GM19452 (cell line): Measurements from ENCODE around the gene PTPRT.

ENCODE experiments used
- ATAC-seq: cut with Tn5 transposase; IDR thresholded peaks from one replicate; pipeline ENCODE4 v1.9.1; 2021; ENCODE audit not compliant: unreplicated experiment

PTPRT gene

DNA sequence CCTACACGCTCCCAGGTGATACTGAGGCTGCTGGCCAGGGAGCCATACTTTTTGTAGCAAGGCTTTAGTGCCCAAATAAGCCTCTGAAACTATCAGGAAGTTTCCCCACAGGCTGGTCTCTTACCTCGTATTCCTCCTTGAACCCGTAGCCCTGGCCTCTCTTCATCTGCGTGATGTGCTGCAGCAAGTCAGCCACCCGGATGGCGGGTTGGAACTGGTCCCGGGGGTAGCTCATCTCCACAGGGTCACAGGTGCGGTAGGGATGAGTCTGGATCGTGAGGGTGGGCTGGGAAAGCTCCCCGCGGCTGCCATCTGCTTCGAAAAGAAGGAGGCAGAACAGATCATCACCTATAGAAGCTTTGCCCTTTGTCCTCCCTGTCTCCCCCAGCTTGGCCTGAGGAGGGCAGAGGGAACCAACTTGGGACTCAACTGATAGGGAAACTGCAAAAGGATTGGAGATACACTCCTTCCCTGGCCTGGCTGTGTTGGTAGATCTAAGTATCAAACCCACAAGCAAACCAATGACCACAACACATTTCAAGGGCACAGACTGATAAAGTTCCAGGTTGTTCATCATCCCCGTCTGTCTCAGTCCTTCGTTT, 1028.4 kb downstream of the PTPRT start:
- no peak for ATAC-seq

DNA sequence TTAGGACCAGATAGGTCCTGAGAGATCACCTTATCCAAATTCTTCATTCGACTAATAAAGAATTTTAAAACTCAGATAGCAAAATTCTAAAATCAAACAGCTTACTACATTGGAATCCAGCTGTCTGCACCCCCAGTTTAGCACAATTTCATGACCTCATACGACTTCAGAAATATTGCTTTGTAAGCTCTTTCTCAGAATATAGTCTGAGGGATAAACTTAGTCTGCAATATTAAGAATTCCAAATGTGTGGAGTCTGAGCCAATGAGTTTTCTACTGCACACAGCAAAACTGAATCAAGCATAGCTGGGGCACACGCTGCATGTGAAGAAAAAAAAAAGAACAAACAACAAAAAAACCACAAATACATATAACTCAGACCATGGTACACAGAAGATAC, 1029.9 kb downstream of the PTPRT start:
- no peak for ATAC-seq

DNA sequence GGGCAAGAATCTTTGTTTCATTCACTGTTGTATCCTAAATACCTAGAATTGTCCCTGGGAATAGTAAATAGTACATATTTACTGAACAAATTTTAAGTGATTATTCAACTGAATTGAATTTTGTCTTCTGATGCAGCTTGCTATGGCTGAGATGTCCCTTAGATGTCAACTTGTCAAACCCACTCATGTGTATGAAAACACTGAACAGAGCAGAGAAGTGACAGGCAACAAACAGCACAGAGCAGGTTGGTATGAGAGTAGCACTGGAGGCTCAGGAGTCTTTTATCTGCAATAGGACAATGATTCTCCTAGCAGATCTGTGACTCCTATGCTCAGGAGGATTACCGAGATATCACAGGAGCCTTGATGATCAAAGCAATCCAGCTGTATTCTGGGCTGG, 1031.4 kb downstream of the PTPRT start:
- ATAC-seq = no peak

DNA sequence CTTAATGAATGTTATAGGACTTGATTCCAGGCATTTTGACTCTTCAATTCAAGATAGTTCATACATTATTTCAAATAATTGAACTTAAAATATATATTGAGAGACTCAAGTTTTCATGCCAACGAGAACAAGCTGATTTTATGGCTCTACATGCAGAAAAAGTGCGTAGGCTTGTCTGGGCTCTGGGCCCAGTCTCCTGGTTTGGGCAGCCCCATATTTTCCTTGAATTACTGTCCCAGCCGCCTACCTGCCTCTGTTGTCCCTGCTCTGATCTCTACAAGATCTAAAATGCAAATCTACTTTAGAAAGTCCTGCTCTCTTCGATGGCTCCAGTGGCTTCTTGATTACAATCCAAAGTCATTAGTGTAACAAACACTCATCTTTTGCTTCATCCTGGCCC, 1034.1 kb downstream of the PTPRT start:
- ATAC-seq = no peak

DNA sequence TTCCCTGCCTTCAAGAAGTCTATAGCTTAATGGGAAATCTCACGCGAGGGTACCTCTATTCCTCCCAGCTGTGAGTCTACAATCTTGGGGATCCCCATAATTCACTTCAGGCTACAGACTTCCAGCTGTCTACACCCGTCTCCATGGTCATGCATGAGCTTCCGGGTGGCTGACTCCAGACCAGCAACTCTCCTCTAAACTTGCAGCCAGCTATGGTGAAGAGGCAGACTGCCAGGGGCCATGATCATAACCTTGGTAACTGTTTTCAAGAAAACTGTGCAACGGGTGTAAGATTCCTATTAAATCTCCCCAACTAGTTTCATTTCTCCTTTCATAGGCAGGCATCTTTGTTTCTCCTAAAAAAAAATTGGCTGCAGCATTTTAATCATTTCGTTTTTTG, 1037.1 kb downstream of the PTPRT start:
- no peak for ATAC-seq

DNA sequence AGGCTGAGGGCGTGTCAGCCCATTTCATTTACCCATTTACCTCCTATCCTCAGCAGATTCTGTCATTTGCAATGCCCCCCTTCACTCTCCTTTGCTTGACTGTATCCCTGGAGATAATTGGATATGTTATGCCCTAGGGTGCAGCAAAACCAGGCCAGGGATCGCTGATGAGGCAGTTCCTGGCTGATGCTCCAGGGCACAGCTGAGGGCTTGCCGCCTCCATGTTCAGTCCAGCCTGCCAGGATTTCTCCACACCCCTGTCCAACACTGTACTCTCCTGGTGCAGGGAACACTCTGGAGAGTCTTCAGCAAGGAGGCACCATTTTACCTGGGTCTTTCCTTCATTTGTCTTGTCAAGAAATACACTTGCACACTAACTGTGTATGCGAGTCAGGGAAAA, 1039.5 kb downstream of the PTPRT start:
- no peak for ATAC-seq

DNA sequence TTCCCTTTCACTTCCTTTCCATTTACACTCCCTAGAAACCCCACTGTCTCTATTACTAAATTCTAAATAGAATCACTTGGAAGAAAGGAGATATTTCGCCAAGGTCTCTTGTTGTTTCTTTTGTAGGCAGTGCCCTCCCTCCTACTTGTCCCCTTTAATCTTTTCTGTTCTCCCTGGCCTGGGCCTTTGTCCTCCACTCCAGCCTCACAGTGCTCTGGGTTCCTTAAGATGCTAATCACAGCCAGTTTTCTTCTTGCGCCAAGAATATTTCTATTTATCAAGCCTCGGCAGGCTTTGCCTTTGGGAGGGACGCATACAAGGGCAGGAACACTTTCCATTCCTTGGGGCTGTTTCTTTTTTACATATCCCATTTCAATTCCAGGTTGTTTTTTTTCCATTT, 1051.0 kb downstream of the PTPRT start:
- ATAC-seq = no peak

DNA sequence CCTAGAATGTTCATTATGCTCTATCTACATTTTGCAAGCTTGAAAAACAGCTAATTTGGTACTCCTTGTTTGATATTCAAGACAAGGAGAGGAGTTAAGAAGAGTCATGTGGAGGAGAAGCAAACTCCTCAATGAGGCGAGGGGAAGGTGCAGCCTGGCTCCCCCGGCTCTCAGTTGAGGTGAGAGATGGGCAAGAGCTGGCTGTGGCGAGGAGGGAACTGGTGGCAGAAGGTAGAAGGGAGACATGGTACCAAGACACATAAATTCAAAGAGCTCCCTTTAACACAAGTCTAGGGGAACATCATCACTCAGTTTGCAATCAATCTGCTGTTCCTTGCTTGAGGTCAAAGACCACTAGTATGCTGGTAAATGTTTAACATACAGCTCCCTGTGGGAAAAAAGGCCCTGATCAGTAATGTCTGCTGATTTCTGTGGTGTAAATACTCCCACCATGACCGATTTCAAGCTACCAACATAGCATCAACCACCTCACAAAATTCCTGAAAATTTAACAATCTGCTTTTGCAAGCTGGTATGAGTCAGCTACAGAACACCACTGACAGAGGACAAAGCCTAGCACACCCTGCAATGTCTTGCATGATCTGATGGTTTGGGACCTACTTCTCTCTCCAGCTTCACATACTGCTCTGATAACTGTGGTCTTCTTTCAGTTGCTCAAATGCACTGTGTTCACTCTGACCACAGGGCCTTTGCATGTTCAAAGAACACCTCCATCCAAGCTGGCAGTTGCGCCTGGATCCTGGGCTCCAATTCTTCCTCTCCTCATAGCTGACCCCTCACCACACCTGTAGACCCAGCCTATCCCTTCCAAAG, 1055.2 kb downstream of the PTPRT start:
- no peak for ATAC-seq

DNA sequence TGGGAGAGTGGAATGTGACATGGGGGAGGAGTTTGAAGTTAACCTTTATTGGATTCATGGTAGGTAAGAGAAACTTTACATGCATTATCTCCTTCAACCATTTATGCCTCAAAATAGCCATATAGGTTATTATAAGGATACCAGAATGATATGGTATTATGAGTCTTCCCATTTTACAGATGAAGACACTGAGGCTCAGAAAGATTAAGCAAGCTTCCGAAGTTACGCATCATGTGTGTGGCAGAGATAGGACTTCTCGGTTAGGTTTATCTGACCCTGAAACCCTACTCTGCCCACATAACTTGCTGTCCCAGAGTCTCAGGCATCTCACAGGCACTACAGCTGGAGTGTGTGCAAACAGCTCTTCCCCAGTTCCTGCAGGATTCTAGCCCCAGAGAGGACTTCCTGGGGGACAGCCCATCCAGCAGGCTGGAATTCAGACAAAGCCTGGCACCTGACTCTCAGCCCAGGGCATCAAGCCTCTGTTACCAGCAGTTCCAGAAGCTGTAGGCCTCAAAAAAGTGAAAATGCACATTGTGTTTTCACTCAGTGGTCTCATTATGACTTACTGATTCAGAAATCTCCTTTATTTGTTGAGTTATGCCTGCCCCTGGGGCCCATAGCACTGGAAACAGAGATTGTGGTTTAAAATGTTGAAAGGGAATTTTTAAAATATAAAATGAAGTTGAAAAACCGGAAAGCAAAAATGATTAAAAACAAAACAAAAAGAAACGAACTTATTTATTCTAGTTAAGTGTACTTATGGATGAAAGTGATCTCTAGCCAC, 1058.7 kb downstream of the PTPRT start:
- no peak for ATAC-seq

DNA sequence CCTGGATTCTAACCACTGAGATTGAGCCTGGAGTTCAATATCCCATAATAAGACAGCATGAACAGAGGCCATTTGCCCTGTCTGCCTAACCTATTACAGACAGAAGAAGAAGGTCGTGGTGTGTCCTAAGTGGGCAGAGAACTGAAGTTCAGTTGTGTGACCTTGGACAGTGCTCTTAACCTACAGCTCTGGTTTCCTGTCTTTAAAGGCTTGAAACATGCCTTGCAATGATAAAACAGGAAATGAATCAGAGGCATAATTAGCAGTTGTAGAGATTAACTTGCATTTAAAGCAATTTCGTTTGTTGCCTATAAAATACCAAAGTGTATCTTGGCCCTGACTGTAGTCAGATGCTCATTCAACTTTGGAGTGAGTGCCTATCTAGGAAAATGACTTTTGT, 1064.3 kb downstream of the PTPRT start:
- no peak for ATAC-seq

DNA sequence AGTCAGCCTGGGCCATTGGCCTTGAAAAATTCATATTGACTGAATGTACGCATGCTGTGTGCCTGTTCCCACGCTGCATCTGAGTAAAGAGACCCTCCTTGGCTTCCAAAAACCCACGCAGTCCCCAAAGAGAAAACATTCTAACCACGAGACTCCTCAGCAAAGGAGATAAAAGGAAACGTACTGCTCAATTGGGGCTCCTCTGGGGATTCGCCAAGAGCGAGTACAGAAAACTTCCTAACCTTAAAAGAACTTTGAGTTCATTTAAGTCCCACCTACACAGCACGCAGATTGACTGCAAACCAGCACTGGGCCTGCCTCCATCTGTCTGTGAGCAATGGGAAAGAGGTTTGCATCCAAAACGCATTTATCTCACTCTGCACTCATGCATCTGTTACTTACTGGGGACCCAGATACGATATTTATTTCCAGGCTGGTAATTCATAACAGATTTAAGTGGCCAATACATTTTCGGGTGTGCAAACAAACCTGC, 1065.7 kb downstream of the PTPRT start:
- no peak for ATAC-seq

DNA sequence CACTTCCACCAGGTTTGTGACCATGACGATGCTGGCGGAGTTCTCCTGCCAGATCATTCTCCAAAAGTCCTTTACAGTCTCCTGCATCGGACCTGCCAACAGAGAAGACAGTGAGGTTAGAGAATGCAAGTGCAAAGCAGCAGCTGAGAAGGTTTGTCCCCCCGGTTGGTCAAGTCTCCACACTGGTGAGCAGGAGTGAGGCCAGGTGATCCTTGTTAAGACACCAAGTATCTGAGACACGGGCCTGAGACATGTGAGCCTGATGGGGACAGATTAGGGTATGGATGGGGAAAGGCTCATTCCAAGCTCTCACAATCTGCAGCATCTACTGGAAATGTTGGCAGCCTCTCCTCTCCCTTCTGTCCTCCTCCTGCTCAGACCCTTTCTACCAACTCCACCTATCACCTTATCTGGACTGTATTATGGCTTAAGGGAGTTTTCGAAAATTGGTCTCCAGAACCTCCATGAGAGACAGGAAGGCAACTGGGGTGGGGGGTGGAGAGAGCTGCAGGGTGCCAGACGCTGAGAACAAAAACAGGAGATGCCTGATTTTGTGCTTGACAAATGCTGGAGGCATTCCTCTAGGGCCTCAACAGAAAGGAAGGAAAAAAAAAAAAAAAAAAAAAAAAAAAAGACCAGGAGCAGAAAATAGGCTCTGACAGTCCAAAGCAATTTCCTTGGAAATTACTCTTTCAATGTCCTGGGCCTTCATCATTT, 1071.1 kb downstream of the PTPRT start:
- ATAC-seq = no peak

DNA sequence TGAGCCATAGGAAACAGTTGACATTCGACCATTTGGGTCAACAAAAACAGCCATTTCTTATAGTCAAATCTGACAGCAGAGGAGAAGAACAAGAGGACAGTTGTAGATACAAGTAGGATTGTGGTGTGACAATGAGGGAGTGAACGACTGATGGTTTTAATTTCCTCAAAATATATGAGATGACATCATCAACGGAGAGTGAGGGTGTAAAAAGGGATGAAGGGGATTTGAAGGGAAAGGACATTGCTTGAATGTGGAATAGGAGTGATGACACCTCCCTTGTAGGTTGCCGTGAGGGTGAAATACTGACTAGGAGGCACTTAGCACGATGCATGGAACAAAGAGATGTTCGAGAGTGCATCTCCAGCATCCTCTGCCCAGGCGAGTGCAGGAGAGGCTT, 1071.7 kb downstream of the PTPRT start:
- ATAC-seq = no peak

DNA sequence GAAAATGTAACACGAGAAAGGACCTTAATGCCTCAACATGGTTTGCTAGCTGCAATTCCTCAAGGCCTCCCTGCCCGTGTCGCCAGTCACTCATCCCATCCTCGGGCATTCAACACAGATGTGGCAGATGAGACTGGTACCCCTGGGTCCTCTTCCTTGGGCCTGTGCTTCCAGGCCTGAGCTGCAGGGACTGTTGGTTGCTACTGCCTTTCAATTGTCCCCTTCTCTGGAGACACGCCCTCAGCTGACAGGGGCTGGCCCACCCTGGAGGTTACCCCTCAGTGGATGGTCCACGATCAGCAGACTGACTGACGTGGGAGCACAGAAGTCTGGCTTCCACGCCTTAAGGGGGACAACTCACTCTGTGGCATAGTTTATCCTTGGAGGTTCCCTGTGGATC, 1076.5 kb downstream of the PTPRT start:
- no peak for ATAC-seq

DNA sequence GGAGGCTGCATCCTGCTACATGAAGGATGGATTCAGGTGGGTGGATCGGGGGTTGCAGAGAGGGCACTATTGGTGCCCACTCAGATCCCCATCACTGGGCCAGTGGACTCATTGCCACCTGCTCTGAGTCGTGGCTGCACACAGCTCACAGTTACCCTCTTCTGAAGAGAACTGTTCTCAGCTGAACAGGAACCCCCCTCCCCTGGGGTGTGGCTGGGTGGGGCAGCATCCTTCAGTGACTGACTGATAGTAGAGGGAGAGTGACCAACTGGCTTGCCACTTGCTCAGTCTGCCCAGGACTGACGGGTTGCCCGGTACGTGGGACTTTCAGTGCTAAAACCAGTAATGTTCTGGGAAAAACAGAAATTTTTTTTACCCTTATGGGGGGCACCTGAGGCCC, 1077.5 kb downstream of the PTPRT start:
- no peak for ATAC-seq

DNA sequence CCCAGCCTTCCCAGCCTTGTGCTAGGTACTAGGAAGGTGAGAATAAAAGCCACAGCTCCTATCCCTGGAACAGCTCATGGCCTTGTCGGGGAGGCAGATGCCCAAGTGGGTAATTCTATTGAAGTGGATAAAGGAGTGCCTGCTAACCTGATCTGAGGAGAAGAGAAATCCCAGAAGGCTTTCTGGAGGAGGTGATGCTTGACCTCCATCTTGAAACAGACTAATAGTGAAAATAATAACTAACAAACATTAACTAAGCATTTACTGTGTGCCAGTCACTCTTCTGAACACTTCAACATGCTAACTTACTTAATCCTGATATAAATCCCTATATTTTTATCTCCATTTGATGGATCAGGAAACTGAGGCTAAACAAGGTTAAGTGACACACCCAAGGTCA, 1078.4 kb downstream of the PTPRT start:
- no peak for ATAC-seq

DNA sequence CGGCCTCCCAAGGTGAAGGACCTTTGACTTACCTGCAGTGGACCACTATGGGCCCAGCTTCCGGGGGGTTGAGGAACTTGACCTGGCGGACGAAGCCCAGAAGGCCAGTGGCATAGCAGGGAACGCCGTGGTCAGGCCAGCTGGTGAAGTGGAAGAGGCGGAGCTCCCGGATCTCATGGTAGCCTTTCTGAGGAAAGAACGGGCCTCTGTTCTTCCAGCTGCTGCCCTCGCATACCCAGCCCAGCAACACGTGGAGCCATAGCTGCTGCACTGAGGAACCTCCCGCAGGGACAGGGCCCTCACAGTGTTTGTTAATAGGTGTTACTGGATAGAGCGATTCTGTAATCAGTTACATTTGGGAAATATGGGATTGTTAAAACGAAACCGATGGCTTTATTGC, 1079.4 kb downstream of the PTPRT start:
- no peak for ATAC-seq

DNA sequence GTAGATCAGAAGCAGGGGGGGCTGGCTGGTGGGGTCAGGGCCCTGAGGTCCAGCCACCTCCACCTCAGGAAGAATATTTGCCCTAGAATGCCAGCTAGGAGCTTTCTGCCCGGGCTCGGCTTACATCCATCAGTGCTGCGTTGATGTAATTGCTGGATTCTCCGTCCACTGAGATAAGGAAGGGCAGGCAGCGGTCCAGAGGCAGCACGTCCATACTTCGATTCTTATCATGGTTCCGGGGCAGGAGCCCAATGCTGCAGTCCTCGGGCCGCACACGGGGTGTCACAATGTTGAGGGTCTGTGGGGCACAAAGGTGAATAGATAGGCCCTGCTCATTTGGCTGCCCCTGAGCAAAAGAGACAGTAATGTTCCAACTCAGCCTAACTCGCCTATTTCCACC, 1087.7 kb downstream of the PTPRT start:
- no peak for ATAC-seq

DNA sequence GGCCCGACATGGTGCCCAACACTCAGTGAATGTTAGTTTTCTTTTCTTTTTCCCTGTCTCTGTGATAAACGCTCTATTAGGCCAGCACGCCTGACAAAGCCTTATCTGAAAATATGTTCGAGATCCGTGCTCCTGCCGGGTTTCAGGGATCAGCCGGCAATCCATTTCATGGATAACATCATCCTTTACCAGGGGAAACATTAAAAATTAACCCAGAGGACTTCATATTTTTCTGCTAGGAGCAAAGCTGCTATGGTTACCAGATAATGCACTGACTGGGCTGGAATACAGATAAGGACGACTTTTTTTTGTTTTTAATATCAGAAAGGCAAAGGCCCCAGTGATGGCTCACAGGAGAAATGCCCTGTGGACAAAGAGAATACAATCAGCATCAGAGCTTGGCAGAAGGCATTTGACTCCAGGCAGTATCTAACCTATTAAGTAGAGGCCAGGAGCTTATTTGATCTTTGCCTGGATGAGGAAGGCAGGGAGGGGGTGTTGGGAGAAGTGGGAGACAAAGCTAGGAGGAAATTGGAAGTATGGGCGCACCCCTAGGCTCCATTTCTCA, 1089.5 kb downstream of the PTPRT start:
- no peak for ATAC-seq

DNA sequence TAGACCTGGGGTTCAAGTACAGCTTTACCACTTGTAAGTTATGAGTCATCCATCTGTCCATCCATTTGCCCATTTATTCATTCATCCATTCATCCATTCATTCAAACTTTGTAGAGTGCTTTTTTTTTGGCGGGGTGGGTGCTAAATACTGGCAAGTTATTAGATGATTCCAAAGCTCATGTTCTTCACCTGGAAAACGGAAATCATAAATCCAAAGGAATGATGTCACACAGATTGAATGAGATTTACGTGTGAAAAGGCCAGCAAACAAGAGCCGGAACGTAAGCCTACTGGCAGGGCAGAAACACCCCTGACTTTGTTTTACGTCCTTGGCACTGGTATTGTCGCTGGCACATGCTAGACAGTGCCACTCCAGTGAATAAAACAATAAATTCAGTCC, 1090.6 kb downstream of the PTPRT start:
- no peak for ATAC-seq

DNA sequence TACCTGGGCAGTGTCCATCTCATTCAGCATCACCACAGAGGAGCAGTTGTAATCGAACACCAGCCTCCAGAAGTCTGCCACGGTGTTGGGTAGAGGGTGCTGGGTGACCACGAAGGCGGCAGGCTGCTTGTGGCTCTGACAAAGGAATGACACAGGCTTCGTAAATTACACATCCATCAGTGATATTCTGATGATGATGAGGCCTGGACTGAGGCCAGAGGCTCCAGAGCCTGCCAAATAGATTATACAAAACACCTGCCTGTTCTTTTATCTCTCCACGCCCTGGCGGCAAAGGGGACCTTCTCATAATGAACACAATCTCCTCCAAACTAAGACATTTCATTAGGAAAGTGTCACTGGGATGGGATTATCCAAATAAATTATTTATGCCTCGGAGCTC, 1091.3 kb downstream of the PTPRT start:
- no peak for ATAC-seq
